Upper lobe of right lung (tissue), 1 donor: ENCODE measurements around the gene SLC22A5. TPM values are rescaled to one million over a fixed set of nuclear protein-coding genes. Genes with fewer than 3 reads are reported as not detected.
"Not testable (repeated sequence)": the region's sequence is repeated elsewhere in the genome, so short reads cannot be mapped to it uniquely, and the experiment has no call there.

Experiments used
- ATAC-seq: fragments of 200-7000 bp; cut with Tn5 transposase; one replicate; pipeline ENCODE4 v1.9.1; 2020; ENCODE audit warnings: mild to moderate bottlenecking, moderate library complexity
- DNase-seq: peaks from one replicate; pipeline ENCODE4 v3.0.0-alpha.2; 2020
- H3K27ac ChIP-seq: fragments of 200-600 bp; one replicate; pipeline ENCODE4 v1.8.0; 2022
- H3K27me3 ChIP-seq: fragments of 200-600 bp; one replicate; pipeline ENCODE4 v1.8.0; 2022; ENCODE audit warnings: mild to moderate bottlenecking
- H3K36me3 ChIP-seq: fragments of 200-600 bp; one replicate; pipeline ENCODE4 v1.8.0; 2022
- H3K4me1 ChIP-seq: fragments of 200-600 bp; one replicate; pipeline ENCODE4 v1.8.0; 2022
- H3K4me3 ChIP-seq: fragments of 200-600 bp; one replicate; pipeline ENCODE4 v1.8.0; 2022; ENCODE audit warnings: mild to moderate bottlenecking
- H3K9me3 ChIP-seq: fragments of 200-600 bp; one replicate; pipeline ENCODE4 v1.8.0; 2022
- intact Hi-C: fragments of 100-400 bp; cut with DNase I; formaldehyde crosslinking; loops from one replicate; pipeline ENCODE4 v1.11.0; 2022
- total RNA-seq: library from RNA; stranded (reverse); fragmentation: NEBNext Ultra II Directional; extraction: Animal tissue kit (Norgen Biotek cat#: 25700); gene quantifications from one replicate; pipeline ENCODE4 v1.2.1, GENCODE V29; 2021
- TF ChIP-seq, protein P1 (sequence below): fragments of 200-600 bp; IDR thresholded peaks from one replicate; pipeline ENCODE4 v1.8.0; 2022; ENCODE audit warnings: antibody characterized with exemption
- donor health status: DM: no; HTN: yes; CAD: no; lungs with severe emphysema.

The SLC22A5 gene
- total RNA-seq, 1 donor from 2014 or later = 10.2 TPM

DNA sequence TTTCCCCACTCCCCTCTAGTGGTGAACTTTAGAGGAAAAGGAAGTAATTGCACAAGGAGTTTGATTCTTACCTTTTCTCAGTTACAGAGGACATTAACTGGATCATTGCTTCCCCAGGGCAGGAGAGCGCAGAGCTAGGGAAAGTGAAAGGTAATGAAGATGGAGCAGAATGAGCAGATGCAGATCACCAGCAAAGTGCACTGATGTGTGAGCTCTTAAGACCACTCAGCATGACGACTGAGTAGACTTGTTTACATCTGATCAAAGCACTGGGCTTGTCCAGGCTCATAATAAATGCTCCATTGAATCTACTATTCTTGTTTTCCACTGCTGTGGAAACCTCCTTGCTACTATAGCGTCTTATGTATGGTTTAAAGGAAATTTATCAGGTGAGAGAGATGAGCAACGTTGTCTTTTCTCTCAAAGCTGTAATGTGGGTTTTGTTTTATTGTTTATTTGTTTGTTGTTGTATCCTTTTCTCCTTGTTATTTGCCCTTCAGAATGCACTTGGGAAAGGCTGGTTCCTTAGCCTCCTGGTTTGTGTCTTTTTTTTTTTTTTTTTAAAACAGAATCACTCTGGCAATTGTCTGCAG lies 25.3 kb downstream of the SLC22A5 start:
- H3K4me1 ChIP-seq = peaks cover 3% of the 10 kb centered on the region
- DNase-seq (no peak), ATAC-seq (no peak)
- no peak overlapping the region for H3K27ac ChIP-seq
- H3K4me3 ChIP-seq = no peak overlapping the region
- H3K27me3 ChIP-seq = no peaks in the 10 kb centered on the region
- TF ChIP-seq, protein P1, sequence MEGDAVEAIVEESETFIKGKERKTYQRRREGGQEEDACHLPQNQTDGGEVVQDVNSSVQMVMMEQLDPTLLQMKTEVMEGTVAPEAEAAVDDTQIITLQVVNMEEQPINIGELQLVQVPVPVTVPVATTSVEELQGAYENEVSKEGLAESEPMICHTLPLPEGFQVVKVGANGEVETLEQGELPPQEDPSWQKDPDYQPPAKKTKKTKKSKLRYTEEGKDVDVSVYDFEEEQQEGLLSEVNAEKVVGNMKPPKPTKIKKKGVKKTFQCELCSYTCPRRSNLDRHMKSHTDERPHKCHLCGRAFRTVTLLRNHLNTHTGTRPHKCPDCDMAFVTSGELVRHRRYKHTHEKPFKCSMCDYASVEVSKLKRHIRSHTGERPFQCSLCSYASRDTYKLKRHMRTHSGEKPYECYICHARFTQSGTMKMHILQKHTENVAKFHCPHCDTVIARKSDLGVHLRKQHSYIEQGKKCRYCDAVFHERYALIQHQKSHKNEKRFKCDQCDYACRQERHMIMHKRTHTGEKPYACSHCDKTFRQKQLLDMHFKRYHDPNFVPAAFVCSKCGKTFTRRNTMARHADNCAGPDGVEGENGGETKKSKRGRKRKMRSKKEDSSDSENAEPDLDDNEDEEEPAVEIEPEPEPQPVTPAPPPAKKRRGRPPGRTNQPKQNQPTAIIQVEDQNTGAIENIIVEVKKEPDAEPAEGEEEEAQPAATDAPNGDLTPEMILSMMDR = no peak
- peaks cover 36% of the 10 kb centered on the region for H3K36me3 ChIP-seq
- intact Hi-C loops = no loop called here
- no peaks in the 10 kb centered on the region for H3K9me3 ChIP-seq

DNA sequence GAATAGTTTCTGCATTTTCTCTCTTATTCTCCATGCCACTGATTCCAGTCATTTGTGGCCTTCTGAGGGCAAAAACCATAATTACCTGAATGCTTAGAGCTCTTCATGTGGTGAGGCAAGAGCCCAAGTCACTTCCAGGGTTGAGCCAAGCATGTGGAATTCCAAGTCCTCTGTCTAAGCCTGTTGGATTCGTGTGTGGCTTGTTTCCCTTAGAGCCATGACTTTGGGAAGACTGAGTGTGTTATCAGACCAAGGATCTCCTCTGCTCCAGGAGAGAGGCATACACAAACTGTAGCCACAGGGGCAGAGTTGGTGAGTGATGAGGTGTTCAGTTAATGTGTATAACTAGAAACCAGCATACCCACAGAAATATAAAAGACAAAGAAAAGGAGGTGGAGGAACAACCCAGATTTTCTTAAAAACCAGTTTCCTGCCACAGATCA lies 27.1 kb downstream of the SLC22A5 start:
- Histone ChIP-seq H3K27ac (no peak overlapping the region), H3K4me3 (no peak overlapping the region), H3K27me3 (no peaks in the 10 kb centered on the region), H3K9me3 (no peaks in the 10 kb centered on the region), H3K36me3 (peaks cover 29% of the 10 kb centered on the region), H3K4me1 (no peaks in the 10 kb centered on the region)
- TF ChIP-seq, protein P1 = no peak
- intact Hi-C loops = no loop called here
- no peak for ATAC-seq
- no peak for DNase-seq

DNA sequence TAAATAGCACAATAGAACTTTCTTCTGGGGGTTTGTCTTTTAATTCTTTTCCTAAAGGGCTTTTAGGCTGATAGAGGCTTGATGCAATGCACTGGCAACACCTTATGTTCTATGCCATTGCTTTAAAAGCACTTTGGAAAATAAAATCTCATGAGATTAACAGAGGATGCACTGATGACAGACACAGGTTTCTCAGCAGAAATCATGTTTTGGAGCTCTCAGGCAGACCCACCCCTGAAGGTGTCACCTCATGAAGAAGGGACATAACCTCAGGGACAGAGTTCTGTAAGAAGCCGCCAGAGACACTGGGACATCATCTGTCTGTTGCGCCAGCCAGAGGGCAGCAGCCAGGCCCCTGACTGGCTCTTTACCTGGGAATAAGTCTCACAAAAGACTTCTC lies 27.7 kb downstream of the SLC22A5 start:
- DNase-seq (no peak), ATAC-seq (no peak)
- Histone ChIP-seq H3K4me3 (no peak overlapping the region), H3K27me3 (no peaks in the 10 kb centered on the region), H3K36me3 (peaks cover 28% of the 10 kb centered on the region), H3K27ac (no peak overlapping the region), H3K9me3 (no peaks in the 10 kb centered on the region), H3K4me1 (no peaks in the 10 kb centered on the region)
- intact Hi-C loops = no loop called here
- TF ChIP-seq, protein P1 = no peak

DNA sequence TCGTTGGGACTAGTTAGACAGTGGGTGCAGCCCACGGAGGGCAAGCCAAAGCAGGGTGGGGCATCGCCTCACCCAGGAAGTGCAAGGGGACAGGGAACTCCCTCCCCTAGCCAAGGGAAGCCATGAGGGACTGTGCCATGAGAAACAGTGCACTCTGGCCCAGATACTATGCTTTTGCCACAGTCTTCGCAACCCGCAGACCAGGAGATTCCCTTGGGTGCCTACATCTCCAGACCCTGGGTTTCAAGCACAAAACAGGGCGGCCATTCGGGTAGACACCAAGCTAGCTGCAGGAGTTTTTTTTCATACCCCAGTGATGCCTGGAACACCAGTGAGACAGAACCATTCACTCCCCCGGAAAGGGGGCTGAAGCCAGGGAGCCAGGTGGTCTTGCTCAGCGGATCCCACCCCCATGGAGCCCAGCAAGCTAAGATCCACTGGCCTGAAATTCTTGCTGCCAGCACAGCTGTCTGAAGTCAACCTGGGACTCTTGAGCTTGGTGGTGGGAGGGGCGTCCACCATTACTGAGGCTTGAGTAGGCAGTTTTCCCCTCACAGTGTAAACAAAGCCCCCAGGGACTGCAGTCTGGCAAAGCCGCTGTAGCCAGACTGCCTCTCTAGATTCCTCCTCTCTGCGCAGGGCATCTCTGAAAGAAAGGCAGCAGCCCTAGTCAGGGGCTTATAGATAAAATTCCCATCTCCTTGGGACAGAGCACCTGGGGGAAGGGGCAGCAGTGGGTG lies 28.6 kb downstream of the SLC22A5 start:
- ATAC-seq, H3K27me3 ChIP-seq, H3K9me3 ChIP-seq, H3K4me3 ChIP-seq, H3K4me1 ChIP-seq, DNase-seq, H3K27ac ChIP-seq, intact Hi-C loops: not testable (repeated sequence)
- H3K36me3 ChIP-seq = peaks cover 20% of the 10 kb centered on the region

DNA sequence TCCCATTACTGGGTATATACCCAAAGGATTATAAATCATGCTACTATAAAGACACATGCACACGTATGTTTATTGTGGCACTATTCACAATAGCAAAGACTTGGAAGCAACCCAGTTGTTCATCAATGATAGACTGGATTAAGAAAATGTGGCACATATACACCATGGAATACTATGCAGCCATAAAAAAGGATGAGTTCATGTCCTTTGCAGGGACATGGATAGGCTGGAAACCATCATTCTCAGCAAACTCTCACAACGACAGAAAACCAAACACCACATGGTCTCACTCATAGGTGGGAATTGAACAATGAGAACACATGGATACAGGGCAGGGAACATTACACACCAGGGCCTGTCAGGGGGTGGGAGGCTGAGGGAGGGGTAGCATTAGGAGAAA lies 34.5 kb downstream of the SLC22A5 start:
- H3K27ac ChIP-seq, H3K4me1 ChIP-seq, ATAC-seq, H3K9me3 ChIP-seq, intact Hi-C loops, H3K27me3 ChIP-seq, DNase-seq, H3K4me3 ChIP-seq, H3K36me3 ChIP-seq: not testable (repeated sequence)

DNA sequence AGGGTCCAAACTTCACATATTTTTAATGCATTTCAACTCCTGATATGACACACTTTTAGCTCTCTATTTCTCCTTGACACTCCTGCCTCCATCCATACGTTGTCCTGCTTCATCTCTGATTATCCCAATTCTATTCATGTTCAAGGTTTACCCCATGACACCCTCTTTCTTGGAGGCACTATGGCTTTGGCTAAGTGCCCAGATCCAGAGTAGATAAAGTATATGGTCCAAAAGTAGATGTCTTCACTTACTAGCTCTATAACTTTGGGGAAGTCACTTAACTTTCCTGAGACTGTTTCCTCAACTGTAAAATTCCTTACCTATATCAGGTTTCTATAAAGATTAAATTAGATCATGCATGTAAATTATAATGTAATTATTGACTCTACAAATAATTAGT lies 36.1 kb downstream of the SLC22A5 start:
- TF ChIP-seq, protein P1 = no peak
- intact Hi-C loops = no loop called here
- no peak overlapping the region for H3K27ac ChIP-seq

More for the DNA sequence above, 36.1 kb downstream of the SLC22A5 start:
- no peak overlapping the region for H3K4me3 ChIP-seq
- DNase-seq (no peak), ATAC-seq (no peak)
- peaks cover 18% of the 10 kb centered on the region for H3K4me1 ChIP-seq
- no peaks in the 10 kb centered on the region for H3K27me3 ChIP-seq
- H3K36me3 ChIP-seq = no peaks in the 10 kb centered on the region
- H3K9me3 ChIP-seq = no peaks in the 10 kb centered on the region
